SK-N-SH treated with all-trans-retinoic acid at 6 μM for 48 hours (cell line): ENCODE results near the gene SLITRK2.

Experiments used
- ARNTL ChIP-seq: fragments of 450-650 bp; formaldehyde crosslinking; IDR thresholded peaks from 2 replicates; pipeline ENCODE4 v1.5.0; 2020; ENCODE audit warnings: low read depth, mild to moderate bottlenecking, moderate library complexity, borderline replicate concordance
- BACH2 ChIP-seq: fragments of 250-450 bp; sonication (Bioruptor Pico); IDR thresholded peaks from 2 replicates; pipeline ENCODE4 v1.9.0; 2021; ENCODE audit warnings: mild to moderate bottlenecking, borderline replicate concordance
- GLIS3 ChIP-seq: fragments of 250-450 bp; sonication (Bioruptor Pico); IDR thresholded peaks from 2 replicates; pipeline ENCODE4 v1.5.0; 2020; ENCODE audit warnings: mild to moderate bottlenecking, moderate library complexity
- ISL1 ChIP-seq: fragments of 250-450 bp; sonication (Bioruptor Pico); IDR thresholded peaks from 2 replicates; pipeline ENCODE4 v2.1.2; 2022; ENCODE audit warnings: mild to moderate bottlenecking, moderate library complexity
- OSR1 ChIP-seq: fragments of 250-450 bp; sonication (Bioruptor Pico); IDR thresholded peaks from 2 replicates; pipeline ENCODE4 v1.8.0; 2022; ENCODE audit warnings: moderate library complexity, mild to moderate bottlenecking, inconsistent platforms
- RARB ChIP-seq: fragments of 250-450 bp; sonication (Bioruptor Pico); IDR thresholded peaks from 2 replicates; pipeline ENCODE4 v1.8.0; 2021; ENCODE audit warnings: mild to moderate bottlenecking, moderate library complexity
- TOX ChIP-seq: fragments of 250-450 bp; sonication (Bioruptor Pico); IDR thresholded peaks from 2 replicates; pipeline ENCODE4 v1.8.0; 2021; ENCODE audit warnings: mild to moderate bottlenecking, moderate library complexity, borderline replicate concordance
- ZC3H10 ChIP-seq: fragments of 250-450 bp; sonication (Bioruptor Pico); IDR thresholded peaks from 2 replicates; pipeline ENCODE4 v1.5.1; 2021; ENCODE audit warnings: mild to moderate bottlenecking, moderate library complexity
- ZFP30 ChIP-seq: fragments of 450-650 bp; formaldehyde crosslinking; IDR thresholded peaks from 2 replicates; pipeline ENCODE4 v1.5.0; 2022; ENCODE audit warnings: mild to moderate bottlenecking, moderate library complexity
- ZNF565 ChIP-seq: fragments of 450-650 bp; formaldehyde crosslinking; conservative IDR thresholded peaks from 2 replicates; pipeline ENCODE4 v1.5.0; 2020; ENCODE audit warnings: low read depth, mild to moderate bottlenecking, moderate library complexity
- ZNF70 ChIP-seq: fragments of 450-650 bp; formaldehyde crosslinking; IDR thresholded peaks from 2 replicates; pipeline ENCODE4 v1.5.0; 2020; ENCODE audit warnings: mild to moderate bottlenecking, moderate library complexity
- TF ChIP-seq, protein P1 (sequence below): fragments of 250-450 bp; sonication (Bioruptor Pico); IDR thresholded peaks from 2 replicates; pipeline ENCODE4 v1.8.0; 2020; ENCODE audit warnings: mild to moderate bottlenecking, moderate library complexity, borderline replicate concordance
- TF ChIP-seq, protein P2 (sequence below): fragments of 250-450 bp; sonication (Bioruptor Pico); IDR thresholded peaks from 2 replicates; pipeline ENCODE4 v1.5.1; 2020; ENCODE audit warnings: low read depth, mild to moderate bottlenecking, moderate library complexity
- TF ChIP-seq, protein P3 (sequence below): fragments of 250-450 bp; sonication (Bioruptor Pico); IDR thresholded peaks from 2 replicates; pipeline ENCODE4 v1.5.0; 2020; ENCODE audit warnings: mild to moderate bottlenecking, moderate library complexity

DNA sequence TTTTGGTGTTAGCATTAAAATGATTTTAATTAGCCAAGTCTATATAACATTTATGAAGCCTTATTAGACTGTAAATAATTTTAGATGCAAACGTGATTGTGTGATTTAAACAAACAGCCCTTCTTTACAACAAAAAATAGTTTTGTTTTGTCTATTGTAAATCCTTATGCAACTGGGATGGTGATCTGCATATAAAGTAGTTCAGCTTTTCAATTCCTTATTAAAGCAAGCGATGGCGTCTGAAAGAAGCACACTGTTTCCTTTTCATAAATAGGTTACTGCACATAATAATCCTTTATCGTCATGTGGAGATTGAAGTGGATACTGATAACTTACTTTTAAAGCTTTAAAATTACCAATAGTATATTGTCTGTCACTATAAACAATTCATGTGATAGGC lies 8.8 kb downstream of the SLITRK2 start:
- TF ChIP-seq GLIS3 (CRISPR knock-in tag), result no peak
- TF ChIP-seq, protein P1, sequence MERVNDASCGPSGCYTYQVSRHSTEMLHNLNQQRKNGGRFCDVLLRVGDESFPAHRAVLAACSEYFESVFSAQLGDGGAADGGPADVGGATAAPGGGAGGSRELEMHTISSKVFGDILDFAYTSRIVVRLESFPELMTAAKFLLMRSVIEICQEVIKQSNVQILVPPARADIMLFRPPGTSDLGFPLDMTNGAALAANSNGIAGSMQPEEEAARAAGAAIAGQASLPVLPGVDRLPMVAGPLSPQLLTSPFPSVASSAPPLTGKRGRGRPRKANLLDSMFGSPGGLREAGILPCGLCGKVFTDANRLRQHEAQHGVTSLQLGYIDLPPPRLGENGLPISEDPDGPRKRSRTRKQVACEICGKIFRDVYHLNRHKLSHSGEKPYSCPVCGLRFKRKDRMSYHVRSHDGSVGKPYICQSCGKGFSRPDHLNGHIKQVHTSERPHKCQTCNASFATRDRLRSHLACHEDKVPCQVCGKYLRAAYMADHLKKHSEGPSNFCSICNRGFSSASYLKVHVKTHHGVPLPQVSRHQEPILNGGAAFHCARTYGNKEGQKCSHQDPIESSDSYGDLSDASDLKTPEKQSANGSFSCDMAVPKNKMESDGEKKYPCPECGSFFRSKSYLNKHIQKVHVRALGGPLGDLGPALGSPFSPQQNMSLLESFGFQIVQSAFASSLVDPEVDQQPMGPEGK (CRISPR knock-in tag), result no peak
- no peak for TF ChIP-seq BACH2
- no peak for TF ChIP-seq ZNF565 (CRISPR knock-in tag)
- TF ChIP-seq, protein P2, sequence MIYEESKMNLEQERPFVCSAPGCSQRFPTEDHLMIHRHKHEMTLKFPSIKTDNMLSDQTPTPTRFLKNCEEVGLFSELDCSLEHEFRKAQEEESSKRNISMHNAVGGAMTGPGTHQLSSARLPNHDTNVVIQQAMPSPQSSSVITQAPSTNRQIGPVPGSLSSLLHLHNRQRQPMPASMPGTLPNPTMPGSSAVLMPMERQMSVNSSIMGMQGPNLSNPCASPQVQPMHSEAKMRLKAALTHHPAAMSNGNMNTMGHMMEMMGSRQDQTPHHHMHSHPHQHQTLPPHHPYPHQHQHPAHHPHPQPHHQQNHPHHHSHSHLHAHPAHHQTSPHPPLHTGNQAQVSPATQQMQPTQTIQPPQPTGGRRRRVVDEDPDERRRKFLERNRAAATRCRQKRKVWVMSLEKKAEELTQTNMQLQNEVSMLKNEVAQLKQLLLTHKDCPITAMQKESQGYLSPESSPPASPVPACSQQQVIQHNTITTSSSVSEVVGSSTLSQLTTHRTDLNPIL (CRISPR knock-in tag), result no peak
- TF ChIP-seq ZC3H10, result no peak
- TF ChIP-seq ZFP30 (CRISPR knock-in tag), result no peak
- TF ChIP-seq ISL1 (CRISPR knock-in tag), result no peak
- no peak for TF ChIP-seq RARB
- no peak for TF ChIP-seq ZNF70 (CRISPR knock-in tag)
- TF ChIP-seq, protein P3, sequence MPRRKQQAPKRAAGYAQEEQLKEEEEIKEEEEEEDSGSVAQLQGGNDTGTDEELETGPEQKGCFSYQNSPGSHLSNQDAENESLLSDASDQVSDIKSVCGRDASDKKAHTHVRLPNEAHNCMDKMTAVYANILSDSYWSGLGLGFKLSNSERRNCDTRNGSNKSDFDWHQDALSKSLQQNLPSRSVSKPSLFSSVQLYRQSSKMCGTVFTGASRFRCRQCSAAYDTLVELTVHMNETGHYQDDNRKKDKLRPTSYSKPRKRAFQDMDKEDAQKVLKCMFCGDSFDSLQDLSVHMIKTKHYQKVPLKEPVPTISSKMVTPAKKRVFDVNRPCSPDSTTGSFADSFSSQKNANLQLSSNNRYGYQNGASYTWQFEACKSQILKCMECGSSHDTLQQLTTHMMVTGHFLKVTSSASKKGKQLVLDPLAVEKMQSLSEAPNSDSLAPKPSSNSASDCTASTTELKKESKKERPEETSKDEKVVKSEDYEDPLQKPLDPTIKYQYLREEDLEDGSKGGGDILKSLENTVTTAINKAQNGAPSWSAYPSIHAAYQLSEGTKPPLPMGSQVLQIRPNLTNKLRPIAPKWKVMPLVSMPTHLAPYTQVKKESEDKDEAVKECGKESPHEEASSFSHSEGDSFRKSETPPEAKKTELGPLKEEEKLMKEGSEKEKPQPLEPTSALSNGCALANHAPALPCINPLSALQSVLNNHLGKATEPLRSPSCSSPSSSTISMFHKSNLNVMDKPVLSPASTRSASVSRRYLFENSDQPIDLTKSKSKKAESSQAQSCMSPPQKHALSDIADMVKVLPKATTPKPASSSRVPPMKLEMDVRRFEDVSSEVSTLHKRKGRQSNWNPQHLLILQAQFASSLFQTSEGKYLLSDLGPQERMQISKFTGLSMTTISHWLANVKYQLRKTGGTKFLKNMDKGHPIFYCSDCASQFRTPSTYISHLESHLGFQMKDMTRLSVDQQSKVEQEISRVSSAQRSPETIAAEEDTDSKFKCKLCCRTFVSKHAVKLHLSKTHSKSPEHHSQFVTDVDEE, result no peak
- no peak for TF ChIP-seq TOX (CRISPR knock-in tag)
- TF ChIP-seq OSR1 (CRISPR knock-in tag), result no peak
- no peak for TF ChIP-seq ARNTL
